Mucosa of rectum (tissue), 2 donors: ENCODE measurements around the gene RIPK3.

Experiments
- H3K27ac ChIP-seq, 2 donors: one replicate each; pipeline ENCODE4 v1.7.0; 2013; ENCODE audit warnings: inconsistent platforms in 2 of 2, low read depth in 2 of 2, low read length in 2 of 2
- H3K27me3 ChIP-seq, 2 donors: one replicate each; pipeline ENCODE4 v1.7.0; 2013; ENCODE audit warnings: low read length in 2 of 2; ENCODE audit not compliant: control insufficient read depth in 2 of 2, insufficient read depth in 2 of 2
- H3K36me3 ChIP-seq, 2 donors: one replicate each; pipeline ENCODE4 v1.7.0; 2013; ENCODE audit warnings: low read length in 2 of 2; ENCODE audit not compliant: control insufficient read depth in 2 of 2, insufficient read depth in 2 of 2
- H3K4me1 ChIP-seq, 2 donors: one replicate each; pipeline ENCODE4 v1.7.0; 2013; ENCODE audit warnings: low read length in 2 of 2, mild to moderate bottlenecking in 1 of 2; ENCODE audit not compliant: control insufficient read depth in 2 of 2, insufficient read depth in 2 of 2
- H3K4me3 ChIP-seq, 2 donors: one replicate each; pipeline ENCODE4 v1.7.0; 2013; ENCODE audit warnings: low read length in 2 of 2
- H3K9ac ChIP-seq, 2 donors: one replicate each; pipeline ENCODE4 v1.7.0; 2013; ENCODE audit warnings: low read length in 2 of 2, low read depth in 1 of 2, mild to moderate bottlenecking in 1 of 2
- H3K9me3 ChIP-seq, 2 donors: one replicate each; pipeline ENCODE4 v1.7.0; 2013; ENCODE audit warnings: low read length in 2 of 2; ENCODE audit not compliant: control insufficient read depth in 2 of 2
- donor health status: healthy.
- donor health status: Normal muscosa, but diverticular disease.

Gene RIPK3

GRCh38 chr14:24348186-24348585 is 8.4 kb upstream of the RIPK3 start:
- no peaks in the 10 kb centered on the region for H3K27me3 ChIP-seq
- no peak overlapping the region for H3K9ac ChIP-seq
- no peaks in the 10 kb centered on the region for H3K4me1 ChIP-seq
- no peaks in the 10 kb centered on the region for H3K9me3 ChIP-seq
- no peak overlapping the region for H3K27ac ChIP-seq
- no peak overlapping the region for H3K4me3 ChIP-seq
- no peaks in the 10 kb centered on the region for H3K36me3 ChIP-seq

DNA sequence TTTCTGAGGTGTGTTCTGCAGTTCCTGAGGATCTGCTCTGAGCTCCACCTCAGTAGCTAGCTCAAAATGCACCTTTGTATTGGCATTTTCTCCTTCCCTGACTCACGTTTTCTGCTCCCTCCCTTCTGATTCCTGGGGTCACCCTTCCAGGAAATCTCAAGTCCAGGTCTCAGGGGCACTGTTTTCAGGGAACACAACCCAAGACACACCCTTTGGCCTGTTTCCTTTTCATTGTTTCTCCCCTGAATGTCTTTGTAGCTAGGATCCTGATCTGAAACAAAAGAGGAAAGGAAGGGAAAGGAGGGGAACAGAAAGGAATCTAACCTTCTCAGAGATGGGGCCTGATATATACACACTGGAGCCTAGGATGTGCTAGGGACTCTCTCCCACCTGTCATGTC is 7.3 kb upstream of the RIPK3 start:
- Histone ChIP-seq H3K9ac (no peak overlapping the region), H3K27ac (no peak overlapping the region), H3K27me3 (no peaks in the 10 kb centered on the region), H3K9me3 (no peaks in the 10 kb centered on the region), H3K36me3 (no peaks in the 10 kb centered on the region), H3K4me1 (no peaks in the 10 kb centered on the region), H3K4me3 (no peak overlapping the region)

- Histone ChIP-seq H3K27me3 (no peaks in the 10 kb centered on the region), H3K36me3 (no peaks in the 10 kb centered on the region), H3K4me3 (no peak overlapping the region), H3K9me3 (no peaks in the 10 kb centered on the region), H3K27ac (no peak overlapping the region), H3K9ac (no peak overlapping the region), H3K4me1 (peaks cover 10 to 11% of the 10 kb centered on the region in 2 donors)
These were observed 4.2 kb upstream of the RIPK3 start for GRCh38 chr14:24343795-24344660.

DNA sequence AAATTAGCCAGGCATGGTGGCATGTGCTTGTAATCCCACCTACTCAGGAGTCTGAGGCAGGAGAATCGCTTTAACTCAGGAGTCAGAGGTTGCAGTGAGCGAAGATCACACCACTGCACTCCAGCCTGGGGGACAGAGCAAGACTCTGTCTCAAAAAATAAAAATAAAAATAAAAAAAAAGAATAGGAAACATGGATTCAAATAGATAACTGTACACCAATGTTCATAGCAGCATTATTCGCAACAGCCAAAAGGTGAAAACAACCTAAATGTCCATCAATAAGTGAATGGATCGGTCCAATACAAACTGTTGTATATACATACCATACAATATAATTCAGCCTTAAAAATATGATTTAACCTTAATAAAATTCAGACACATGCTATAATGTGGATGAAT is 3.1 kb upstream of the RIPK3 start:
- H3K27ac ChIP-seq = no peak overlapping the region
- no peaks in the 10 kb centered on the region for H3K9me3 ChIP-seq
- H3K4me3 ChIP-seq = no peak overlapping the region
- H3K36me3 ChIP-seq = peaks cover 0 to 1% of the 10 kb centered on the region in 2 donors
- peaks cover 18 to 22% of the 10 kb centered on the region in 2 donors for H3K4me1 ChIP-seq
- no peak overlapping the region for H3K9ac ChIP-seq
- H3K27me3 ChIP-seq = no peaks in the 10 kb centered on the region

DNA sequence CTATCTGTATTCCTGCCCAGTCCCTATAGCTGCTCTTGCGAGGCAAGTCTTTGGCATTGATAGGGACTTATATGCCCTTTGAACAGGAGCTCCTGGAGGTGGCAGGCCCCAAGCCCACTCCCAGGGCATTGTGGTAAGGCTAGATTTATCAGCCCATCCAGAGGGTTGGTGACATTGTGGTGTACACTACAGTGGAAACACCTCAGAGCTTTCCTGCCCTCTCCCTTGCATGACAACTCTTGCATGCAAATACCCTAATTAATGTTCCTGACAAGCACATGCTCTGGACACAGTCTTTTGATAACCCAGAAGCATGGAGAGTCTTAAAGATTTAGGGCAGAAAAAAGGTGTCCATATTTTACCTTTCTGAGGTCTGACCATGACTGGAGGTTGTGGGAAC is 815 bp upstream of the RIPK3 start:
- Histone ChIP-seq H3K27me3 (no peaks in the 10 kb centered on the region), H3K36me3 (peaks cover 7 to 17% of the 10 kb centered on the region in 2 donors), H3K9me3 (no peaks in the 10 kb centered on the region), H3K27ac (no peak overlapping the region), H3K4me1 (peaks cover 18 to 28% of the 10 kb centered on the region in 2 donors), H3K4me3 (no peak overlapping the region), H3K9ac (no peak overlapping the region)

- Histone ChIP-seq H3K27ac (no peak overlapping the region), H3K27me3 (peaks cover 0 to 4% of the 10 kb centered on the region in 2 donors), H3K36me3 (peaks cover 7 to 17% of the 10 kb centered on the region in 2 donors), H3K9me3 (no peaks in the 10 kb centered on the region), H3K4me1 (peaks cover 25 to 41% of the 10 kb centered on the region in 2 donors), H3K9ac (peak overlapping the region in 1 of 2 donors; percentile 93), H3K4me3 (peak overlapping the region; percentile 96 to 97)
These were observed 948 bp downstream of the RIPK3 start for GRCh38 chr14:24338843-24339242.

DNA sequence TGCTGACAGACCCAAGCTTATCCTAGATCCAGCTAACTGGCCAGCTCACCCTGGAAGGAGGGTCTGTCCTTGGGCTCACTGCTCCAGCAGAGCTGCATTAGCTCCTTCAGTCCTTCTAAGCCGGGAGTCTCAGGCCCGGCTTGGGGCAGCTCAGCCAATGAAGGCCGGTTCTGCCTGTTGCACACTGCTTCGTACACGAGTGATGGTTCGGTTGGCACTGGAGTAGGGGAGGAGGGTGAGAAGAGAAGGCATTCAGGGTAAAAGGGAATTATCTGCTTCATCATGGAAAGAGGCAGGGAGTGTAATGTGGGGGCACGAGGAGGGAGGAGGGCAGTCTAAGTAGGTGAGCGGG is 2.0 kb downstream of the RIPK3 start:
- H3K27me3 ChIP-seq = peaks cover 0 to 4% of the 10 kb centered on the region in 2 donors
- no peaks in the 10 kb centered on the region for H3K9me3 ChIP-seq
- no peak overlapping the region for H3K9ac ChIP-seq
- H3K4me3 ChIP-seq = no peak overlapping the region
- H3K4me1 ChIP-seq = peaks cover 35 to 49% of the 10 kb centered on the region in 2 donors
- peaks cover 7 to 17% of the 10 kb centered on the region in 2 donors for H3K36me3 ChIP-seq
- no peak overlapping the region for H3K27ac ChIP-seq

- H3K36me3 ChIP-seq = peaks cover 7 to 17% of the 10 kb centered on the region in 2 donors
- peaks cover 0 to 4% of the 10 kb centered on the region in 2 donors for H3K27me3 ChIP-seq
- peaks cover 40 to 54% of the 10 kb centered on the region in 2 donors for H3K4me1 ChIP-seq
- no peak overlapping the region for H3K9ac ChIP-seq
- no peak overlapping the region for H3K27ac ChIP-seq
- no peaks in the 10 kb centered on the region for H3K9me3 ChIP-seq
- no peak overlapping the region for H3K4me3 ChIP-seq
These were observed 2.5 kb downstream of the RIPK3 start for GRCh38 chr14:24337144-24337823.

- H3K27me3 ChIP-seq = peaks cover 0 to 4% of the 10 kb centered on the region in 2 donors
- no peaks in the 10 kb centered on the region for H3K9me3 ChIP-seq
- no peak overlapping the region for H3K9ac ChIP-seq
- peak overlapping the region in 1 of 2 donors; percentile 48 for H3K4me3 ChIP-seq
- peaks cover 47 to 60% of the 10 kb centered on the region in 2 donors for H3K4me1 ChIP-seq
- peak overlapping the region; percentile 2 to 9 for H3K27ac ChIP-seq
- H3K36me3 ChIP-seq = peaks cover 7 to 17% of the 10 kb centered on the region in 2 donors
These were observed 4.2 kb downstream of the RIPK3 start for GRCh38 chr14:24335461-24336171.
